Breast epithelium (tissue), 3 donors: ENCODE results near the gene FAM193A.

Experiments used
- POLR2A ChIP-seq: fragments of 450-650 bp; IDR thresholded peaks from one replicate; pipeline ENCODE4 v1.6.1; 2016; ENCODE audit warnings: antibody characterized with exemption, mild to moderate bottlenecking, moderate library complexity
- TF ChIP-seq, protein P1 (sequence below), 3 donors: fragments of 450-650 bp; IDR thresholded peaks; one replicate each; pipeline ENCODE4 v1.5.1; 2016 to 2017; ENCODE audit warnings: antibody characterized with exemption in 3 of 3, mild to moderate bottlenecking in 3 of 3, moderate library complexity in 3 of 3

DNA sequence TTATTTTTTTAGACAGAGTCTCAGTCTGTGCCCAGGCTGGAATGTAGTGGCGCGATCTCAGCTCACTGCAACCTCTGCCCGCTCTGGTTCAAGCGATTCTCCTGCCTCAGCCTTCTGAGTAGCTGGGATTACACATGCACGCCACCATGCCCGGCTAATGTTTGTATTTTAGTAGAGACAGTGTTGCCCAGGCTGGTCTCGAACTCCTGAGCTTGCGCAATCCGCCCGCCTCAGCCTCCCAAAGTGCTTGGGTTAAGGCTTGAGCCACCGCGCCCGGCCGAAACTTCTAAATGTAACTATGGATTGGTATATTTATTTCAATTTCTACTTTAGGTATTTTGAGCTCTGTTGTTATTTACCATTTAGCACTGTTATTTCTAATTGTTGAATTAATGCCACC is 79.4 kb downstream of the FAM193A start:
- TF ChIP-seq, protein P1, sequence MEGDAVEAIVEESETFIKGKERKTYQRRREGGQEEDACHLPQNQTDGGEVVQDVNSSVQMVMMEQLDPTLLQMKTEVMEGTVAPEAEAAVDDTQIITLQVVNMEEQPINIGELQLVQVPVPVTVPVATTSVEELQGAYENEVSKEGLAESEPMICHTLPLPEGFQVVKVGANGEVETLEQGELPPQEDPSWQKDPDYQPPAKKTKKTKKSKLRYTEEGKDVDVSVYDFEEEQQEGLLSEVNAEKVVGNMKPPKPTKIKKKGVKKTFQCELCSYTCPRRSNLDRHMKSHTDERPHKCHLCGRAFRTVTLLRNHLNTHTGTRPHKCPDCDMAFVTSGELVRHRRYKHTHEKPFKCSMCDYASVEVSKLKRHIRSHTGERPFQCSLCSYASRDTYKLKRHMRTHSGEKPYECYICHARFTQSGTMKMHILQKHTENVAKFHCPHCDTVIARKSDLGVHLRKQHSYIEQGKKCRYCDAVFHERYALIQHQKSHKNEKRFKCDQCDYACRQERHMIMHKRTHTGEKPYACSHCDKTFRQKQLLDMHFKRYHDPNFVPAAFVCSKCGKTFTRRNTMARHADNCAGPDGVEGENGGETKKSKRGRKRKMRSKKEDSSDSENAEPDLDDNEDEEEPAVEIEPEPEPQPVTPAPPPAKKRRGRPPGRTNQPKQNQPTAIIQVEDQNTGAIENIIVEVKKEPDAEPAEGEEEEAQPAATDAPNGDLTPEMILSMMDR (IDR thresholded peaks at IDR 0.05): no peak
- no peak for TF ChIP-seq POLR2A
